Measurements from ENCODE around the gene ADAM23. TPM values are rescaled to one million over a fixed set of nuclear protein-coding genes. Genes with fewer than 3 reads are reported as not detected.
A peak's percentile ranks its signal among the peaks of the same experiment; 100 is the strongest.

The ADAM23 gene
- total and polyA plus RNA-seq, 2 of the 13 experiments (the other 11 are each of a cell fraction or from before 2014, with no cell fraction given) = 0.04 TPM; not detected in 1

GRCh38 chr2:206561962-206562361, 118.6 kb downstream of the ADAM23 start:
- CTCF ChIA-PET (ENCODE audit: low intra/inter-chr PET ratio, low total read pairs) = no interaction called here
- FAIRE-seq = no peak
- H3K4me3 ChIP-seq (replicated peaks in 1 of 3; ENCODE audit: insufficient read depth in 1 of 3, low read depth in 2 of 3, low read length in 3 of 3) = no peak overlapping the region
- no peak for ATAC-seq
- TF ChIP-seq ZBTB4 (CRISPR knock-in tag; IDR thresholded peaks at IDR 0.05; ENCODE audit: borderline replicate concordance) (no peak), KAT2B (IDR thresholded peaks at IDR 0.05; ENCODE audit: borderline replicate concordance, low read depth, low read length) (no peak), ZNF501 (CRISPR knock-in tag; IDR thresholded peaks at IDR 0.05) (no peak)
- in situ Hi-C loops (cut with HindIII; ENCODE audit: extremely low pct_ligation_motif_present, low pct_unique_long_range_greater_than_20kb) (no loop called here), intact Hi-C loops (cut with micrococcal nuclease; ENCODE audit: unreplicated experiment) (no loop called here)
- no peak overlapping the region for H2AFZ ChIP-seq (ENCODE audit: low read length)
- no peak overlapping the region for H3K4me2 ChIP-seq (ENCODE audit: low read depth, low read length)
- no peaks in the 10 kb centered on the region for H3K36me3 ChIP-seq (replicated peaks in 1 of 2; ENCODE audit: control insufficient read depth in 1 of 2, insufficient read depth in 2 of 2, low read length in 2 of 2)
- H3K79me2 ChIP-seq (ENCODE audit: insufficient read depth, low read length) = no peaks in the 10 kb centered on the region
- no peaks in the 10 kb centered on the region for H4K20me1 ChIP-seq (ENCODE audit: insufficient read depth, low read length)
- POLR2A ChIA-PET = no interaction called here
- BruUV-seq (replicated peaks) = no TSS peak
- no peaks in the 10 kb centered on the region for H3K9me3 ChIP-seq (ENCODE audit: low read length)
- no peak for DNase-seq (ENCODE audit: low spot score)
- 68% methylated on average over 1 of the region's 1 CpG for WGBS (ENCODE audit: low lambda C conversion rate)
- no peaks in the 10 kb centered on the region for H3K27me3 ChIP-seq (ENCODE audit: control insufficient read depth in 1 of 2, insufficient read depth in 2 of 2, low read length in 2 of 2)
- no peak overlapping the region for H3K27ac ChIP-seq (ENCODE audit: extremely low read length, insufficient read depth, low read length)
- H3K9ac ChIP-seq (ENCODE audit: insufficient read depth, low read depth, low read length) = no peak overlapping the region
- no peaks in the 10 kb centered on the region for H3K4me1 ChIP-seq (ENCODE audit: insufficient read depth, low read length)

GRCh38 chr2:206562375-206562774, 119.0 kb downstream of the ADAM23 start:
- no peak for FAIRE-seq
- in situ Hi-C loops (cut with HindIII; ENCODE audit: extremely low pct_ligation_motif_present, low pct_unique_long_range_greater_than_20kb) = no loop called here
- Histone ChIP-seq H3K27me3 (ENCODE audit: control insufficient read depth in 1 of 2, insufficient read depth in 2 of 2, low read length in 2 of 2) (no peaks in the 10 kb centered on the region), H2AFZ (ENCODE audit: low read length) (no peak overlapping the region), H3K4me3 (replicated peaks in 1 of 3; ENCODE audit: insufficient read depth in 1 of 3, low read depth in 2 of 3, low read length in 3 of 3) (no peak overlapping the region), H3K79me2 (ENCODE audit: insufficient read depth, low read length) (no peaks in the 10 kb centered on the region), H3K9ac (ENCODE audit: insufficient read depth, low read depth, low read length) (no peak overlapping the region), H3K36me3 (replicated peaks in 1 of 2; ENCODE audit: control insufficient read depth in 1 of 2, insufficient read depth in 2 of 2, low read length in 2 of 2) (no peaks in the 10 kb centered on the region), H3K4me2 (ENCODE audit: low read depth, low read length) (no peak overlapping the region), H4K20me1 (ENCODE audit: insufficient read depth, low read length) (no peaks in the 10 kb centered on the region), H3K27ac (ENCODE audit: extremely low read length, insufficient read depth, low read length) (no peak overlapping the region), H3K4me1 (ENCODE audit: insufficient read depth, low read length) (no peaks in the 10 kb centered on the region), H3K9me3 (ENCODE audit: low read length) (no peaks in the 10 kb centered on the region)
- TF ChIP-seq TRIM22 (IDR thresholded peaks at IDR 0.05) (no peak), NFE2L2 (IDR thresholded peaks at IDR 0.05; ENCODE audit: low read length) (peak; percentile 24; the same call in 1 of the 2 replicates)
- WGBS (ENCODE audit: low lambda C conversion rate) = 16% methylated on average over 2 of the region's 2 CpGs
- POLR2A ChIA-PET = no interaction called here
- CTCF ChIA-PET (ENCODE audit: low intra/inter-chr PET ratio, low total read pairs) = no interaction called here
- intact Hi-C loops (cut with micrococcal nuclease; ENCODE audit: unreplicated experiment) = no loop called here
- no peak for ATAC-seq
- BruUV-seq (replicated peaks) = no TSS peak
- no peak for DNase-seq (ENCODE audit: low spot score)

All from HepG2 (cell line).